A549 treated with DMSO at 1 μM for 4 hours (cell line): ENCODE data around the gene TMEM147. TPM values are rescaled to one million over a fixed set of nuclear protein-coding genes. Genes with fewer than 3 reads are reported as not detected.

Experiments used
- total RNA-seq: library from RNA; stranded (reverse); fragments of 200-300 nt; extraction: Qiagen RNA extraction; gene quantifications from 5 replicates; pipeline ENCODE4 v1.2.3, GENCODE V29; 2022; ENCODE audit warnings: low read depth

The TMEM147 gene
- 350 to 445 TPM (median 403 TPM) in 5 replicates for total RNA-seq

DNA sequence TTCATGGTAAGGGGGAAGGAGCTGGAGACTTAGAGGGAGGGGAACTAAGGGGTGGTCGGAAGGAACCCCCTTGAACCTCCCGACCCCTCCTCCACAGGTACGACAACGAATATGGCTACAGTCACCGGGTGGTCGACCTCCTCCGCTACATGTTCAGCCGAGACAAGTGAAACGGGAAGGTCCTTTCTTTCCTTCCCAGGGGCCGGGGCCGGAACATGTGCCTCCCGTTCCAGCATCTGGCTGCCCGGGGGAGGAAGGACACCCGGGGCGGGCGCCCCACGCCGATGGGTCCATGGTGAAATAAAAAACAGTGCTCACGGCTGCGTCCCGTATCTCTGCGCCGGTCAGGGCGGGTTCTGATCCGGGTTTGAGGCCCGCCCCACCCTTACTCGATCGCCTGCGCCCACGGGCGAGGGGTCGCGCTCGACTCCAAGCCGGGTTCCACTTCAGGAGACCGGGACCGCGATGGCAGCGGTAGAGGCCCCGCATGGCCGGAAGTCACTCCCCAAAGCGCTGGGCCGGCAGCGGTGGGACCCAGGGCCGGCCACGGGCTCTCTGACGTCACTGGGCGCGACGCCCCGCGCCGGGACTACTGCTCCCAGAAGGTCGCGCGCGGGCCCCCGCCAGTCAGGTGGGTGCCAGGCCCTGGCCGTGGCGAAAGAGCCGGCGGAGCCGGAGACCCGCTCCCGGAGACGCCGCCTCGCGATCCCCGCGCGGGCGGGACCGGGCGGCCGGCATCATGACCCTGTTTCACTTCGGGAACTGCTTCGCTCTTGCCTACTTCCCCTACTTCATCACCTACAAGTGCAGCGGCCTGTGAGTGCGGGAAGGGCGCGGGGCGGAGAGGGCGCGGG, at the start of gene TMEM147:
Gene TMEM147 (plus strand): TSS at position 626 of the 854 bp plus-strand sequence. CDS start 114 bp downstream, at position 740.

GRCh38 chr19:35513628-35514281, 31.7 kb upstream of the TMEM147 start, which contains the start of gene DMKN:
Gene DMKN (minus strand): TSS chr19:35513649. CDS start chr19:35513475, 174 bp downstream.

DNA sequence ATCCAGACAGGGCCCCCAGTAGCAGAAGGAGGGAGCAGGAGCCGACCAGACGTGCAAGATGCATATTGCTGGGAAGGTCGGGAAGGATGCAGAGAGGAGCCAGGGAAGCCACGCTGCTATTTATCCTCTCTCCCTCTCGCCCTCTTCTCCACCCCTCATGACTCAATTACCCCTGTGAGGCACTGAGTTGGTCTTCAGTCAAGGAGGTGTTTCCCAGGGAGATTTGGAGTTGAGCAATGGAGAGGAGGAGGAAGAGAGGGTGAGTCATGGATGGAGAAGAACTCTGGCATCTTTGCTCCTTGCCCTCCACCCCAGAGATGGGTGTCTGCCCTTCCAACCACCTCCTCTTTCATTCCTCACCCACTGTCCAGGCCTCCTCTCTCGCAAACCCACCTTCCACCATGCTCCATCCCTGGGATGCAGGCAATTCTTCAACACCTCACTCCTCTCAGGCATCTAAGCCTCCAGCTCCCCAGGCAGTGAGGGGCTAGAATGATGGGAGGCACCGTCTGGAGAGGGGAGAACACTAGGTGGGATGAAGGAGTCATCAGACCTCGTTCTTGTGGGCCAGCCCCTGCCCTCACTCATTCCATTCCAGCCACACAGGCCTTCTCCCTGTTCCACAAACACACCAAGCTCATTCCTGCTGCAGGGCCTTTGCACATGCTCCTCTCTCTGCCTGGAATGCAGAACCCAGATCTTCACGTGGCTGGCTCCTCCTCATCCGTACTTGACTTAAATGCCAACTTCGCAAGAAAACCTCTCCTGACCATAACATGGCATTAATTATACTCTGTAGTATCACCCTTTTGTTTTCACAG, 17.0 kb upstream of the TMEM147 start, which contains the start of gene SBSN:
Gene SBSN (minus strand): TSS at position 94 of the 821 bp plus-strand sequence. CDS start 30 bp downstream, at position 64.

DNA sequence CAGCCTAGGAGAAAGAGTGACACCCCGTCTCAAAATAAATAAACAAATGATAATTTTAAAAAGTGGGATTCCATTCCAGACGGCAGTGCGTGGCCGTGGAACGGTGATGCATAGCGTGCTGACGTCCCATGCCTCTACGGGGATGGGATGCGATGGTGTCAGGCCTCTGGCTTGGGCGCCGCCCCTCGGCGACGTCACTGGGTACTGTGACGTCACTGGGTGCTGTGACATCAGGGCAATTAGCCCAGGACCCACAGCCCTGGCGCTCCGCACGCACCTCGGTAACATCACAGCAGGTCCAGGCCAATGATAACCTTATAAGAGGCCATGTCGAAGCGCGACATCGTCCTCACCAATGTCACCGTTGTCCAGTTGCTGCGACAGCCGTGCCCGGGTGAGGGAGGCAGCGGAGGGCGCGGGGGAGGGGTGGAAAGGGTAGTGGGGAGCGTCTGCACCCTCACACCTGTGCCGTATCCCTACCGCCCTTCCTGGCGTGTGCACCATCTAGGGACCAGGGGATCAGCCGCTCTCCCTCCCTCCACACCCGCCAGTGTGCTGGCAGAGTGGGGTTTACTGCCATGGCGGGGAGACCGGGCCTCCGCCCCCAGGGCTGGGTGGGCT, 12.1 kb upstream of the TMEM147 start, which contains the start of gene GAPDHS:
Gene GAPDHS (plus strand): TSS at position 256 of the 621 bp plus-strand sequence. CDS start 72 bp downstream, at position 328.

DNA sequence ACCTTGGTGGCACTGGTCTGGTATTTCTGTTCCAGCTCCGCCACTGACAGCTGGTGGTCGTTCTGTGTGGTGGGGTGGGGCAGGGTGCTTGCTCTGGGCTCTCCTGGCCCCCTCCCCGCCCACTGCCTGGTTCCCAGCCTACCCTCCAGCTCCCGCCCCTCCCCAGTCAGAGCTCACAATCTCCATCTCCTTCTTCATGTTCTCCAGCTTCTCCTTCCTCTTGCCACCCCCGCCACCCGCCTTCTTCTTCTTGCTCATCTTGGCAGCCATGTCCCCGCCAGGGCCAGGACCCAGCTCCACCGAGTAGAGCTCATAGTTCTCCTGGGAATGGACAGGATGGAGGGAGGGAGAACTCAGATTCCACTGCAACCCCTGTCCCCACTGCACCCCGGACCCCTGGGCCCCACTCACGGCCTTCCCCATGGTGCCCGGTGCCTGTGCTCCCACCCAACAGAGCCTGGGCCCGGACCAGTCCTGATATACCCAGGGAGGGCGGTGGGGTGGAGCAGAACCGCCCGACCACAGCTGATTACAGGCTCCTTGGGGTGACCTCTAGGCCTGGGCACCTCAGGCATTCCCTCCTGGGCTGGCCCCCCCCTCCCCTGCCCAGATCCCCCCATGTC, 17.9 kb downstream of the TMEM147 start, which contains the start of gene ATP4A:
Gene ATP4A (minus strand): TSS at position 452 of the 623 bp plus-strand sequence. CDS start 29 bp downstream, at position 423.

GRCh38 chr19:35585848-35586247, 40.4 kb downstream of the TMEM147 start, which contains the start of gene PMIS2:
Gene PMIS2 (plus strand): TSS chr19:35586173. CDS start chr19:35586260, 87 bp downstream.

Other genes starting within 250 kb of the TMEM147 start
- 0.51 to 1.6 TPM (median 0.63 TPM) in 5 replicates for gene CD22, start 216.4 kb upstream of the TMEM147 start, total RNA-seq
- not detected in 5 replicates for gene FFAR1, start 197.7 kb upstream of the TMEM147 start, total RNA-seq
- not detected in 5 replicates for gene FFAR3, start 187.2 kb upstream of the TMEM147 start, total RNA-seq
- gene GPR42, start 174.6 kb upstream of the TMEM147 start, total RNA-seq: not detected in 5 replicates
- gene FFAR2, start 97.4 kb upstream of the TMEM147 start, total RNA-seq: 0.05 TPM in 1 of 5 replicates, not detected in the others
- not detected in 5 replicates for gene KRTDAP, start 55.2 kb upstream of the TMEM147 start, total RNA-seq
- gene DMKN, start 32.0 kb upstream of the TMEM147 start, total RNA-seq: 27.3 to 37.1 TPM (median 33.6 TPM) in 5 replicates
- gene SBSN, start 17.3 kb upstream of the TMEM147 start, total RNA-seq: 2.7 to 3.9 TPM (median 3.0 TPM) in 5 replicates
- gene GAPDHS, start 12.2 kb upstream of the TMEM147 start, total RNA-seq: not detected in 5 replicates
- gene ATP4A, start 18.0 kb downstream of the TMEM147 start, total RNA-seq: 0.10 TPM in 1 of 5 replicates, not detected in the others
- not detected in 5 replicates for gene PMIS2, start 40.5 kb downstream of the TMEM147 start, total RNA-seq
- 10.8 to 18.4 TPM (median 15.7 TPM) in 5 replicates for gene HAUS5, start 67.1 kb downstream of the TMEM147 start, total RNA-seq
- gene RBM42, start 83.4 kb downstream of the TMEM147 start, total RNA-seq: 147 to 213 TPM (median 187 TPM) in 5 replicates
- 2.1 to 3.1 TPM (median 2.3 TPM) in 5 replicates for gene ETV2, start 96.1 kb downstream of the TMEM147 start, total RNA-seq
- gene COX6B1, start 102.7 kb downstream of the TMEM147 start, total RNA-seq: 1,270 to 1,573 TPM (median 1,320 TPM) in 5 replicates
- 0.64 to 1.2 TPM (median 0.84 TPM) in 5 replicates for gene UPK1A, start 120.9 kb downstream of the TMEM147 start, total RNA-seq
- 0.05 TPM in 1 of 5 replicates, not detected in the others for gene ZBTB32, start 158.9 kb downstream of the TMEM147 start, total RNA-seq
- gene KMT2B, start 172.4 kb downstream of the TMEM147 start, total RNA-seq: 47.8 to 63.3 TPM (median 58.5 TPM) in 5 replicates
- gene IGFLR1, start 196.8 kb downstream of the TMEM147 start, total RNA-seq: 10.2 to 13.0 TPM (median 11.9 TPM) in 5 replicates
- gene U2AF1L4, start 199.8 kb downstream of the TMEM147 start, total RNA-seq: 23.0 to 29.3 TPM (median 28.6 TPM) in 5 replicates
- gene PSENEN, start 200.0 kb downstream of the TMEM147 start, total RNA-seq: 273 to 299 TPM (median 279 TPM) in 5 replicates
- 20.7 to 27.8 TPM (median 21.4 TPM) in 5 replicates for gene LIN37, start 202.9 kb downstream of the TMEM147 start, total RNA-seq
- 0.16 to 0.34 TPM (median 0.20 TPM) in 5 replicates for gene HSPB6, start 211.4 kb downstream of the TMEM147 start, total RNA-seq
- 27.5 to 38.7 TPM (median 32.5 TPM) in 5 replicates for gene PROSER3, start 212.6 kb downstream of the TMEM147 start, total RNA-seq
- 3.5 to 9.2 TPM (median 6.2 TPM) in 5 replicates for gene ARHGAP33, start 229.9 kb downstream of the TMEM147 start, total RNA-seq